Peyer's patch (tissue), 4 donors: ENCODE data around the gene PCDHB11.
"Not testable (repeated sequence)": the region's sequence is repeated elsewhere in the genome, so short reads cannot be mapped to it uniquely, and the experiment has no call there.

Source experiments
- CTCF ChIP-seq, 6 experiments: fragments of 450-650 bp in 4 of 6; fragments of 200-600 bp in 2 of 6; sonication (generic) in 1 of 6; IDR thresholded peaks; one replicate each; pipeline ENCODE4 v1.5.1; 2017 to 2019; ENCODE audit warnings: antibody characterized with exemption in 6 of 6, mild to moderate bottlenecking in 3 of 6, moderate library complexity in 1 of 6
- POLR2A ChIP-seq, 2 donors: fragments of 450-650 bp; IDR thresholded peaks; one replicate each; pipeline ENCODE4 v1.5.1; 2017; ENCODE audit warnings: antibody characterized with exemption in 2 of 2, mild to moderate bottlenecking in 2 of 2, moderate library complexity in 2 of 2

DNA sequence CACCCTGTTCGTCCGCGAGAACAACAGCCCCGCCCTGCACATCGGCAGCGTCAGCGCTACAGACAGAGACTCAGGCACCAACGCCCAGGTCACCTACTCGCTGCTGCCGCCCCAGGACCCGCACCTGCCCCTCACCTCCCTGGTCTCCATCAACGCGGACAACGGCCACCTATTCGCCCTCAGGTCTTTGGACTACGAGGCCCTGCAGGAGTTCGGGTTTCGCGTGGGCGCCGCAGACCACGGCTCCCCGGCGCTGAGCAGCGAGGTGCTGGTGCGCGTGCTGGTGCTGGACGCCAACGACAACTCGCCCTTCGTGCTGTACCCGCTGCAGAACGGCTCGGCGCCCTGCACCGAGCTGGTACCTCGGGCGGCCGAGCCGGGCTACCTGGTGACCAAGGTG, 36.5 kb downstream of the PCDHB11 start:
- not testable (repeated sequence) for TF ChIP-seq CTCF, POLR2A (IDR thresholded peaks at IDR 0.05)
